PC-3 (cell line): ENCODE results near the gene EXOC4. TPM values are rescaled to one million over a fixed set of nuclear protein-coding genes. Genes with fewer than 3 reads are reported as not detected.

ENCODE experiments used
- ATAC-seq: fragments of 200-7000 bp; cut with Tn5 transposase; 2 replicates; pipeline ENCODE4 v1.9.1; 2020; ENCODE audit warnings: mild to moderate bottlenecking, moderate library complexity
- BruUV-seq: library from RNA; stranded (reverse); fragments of 400-500 nt; replicated peaks from 2 replicates; lab custom pipeline; 2021; lab: Mats Ljungman, UMichigan
- CTCF ChIA-PET: fragments of 300-600 bp; sonication (Branson Sonifier 250); formaldehyde crosslinking; loops from one replicate; lab custom pipeline; 2022; ENCODE audit warnings: antibody characterized with exemption; lab: Charles Lee
- POLR2A ChIA-PET: fragments of 300-600 bp; sonication (Branson Sonifier 250); formaldehyde crosslinking; loops from one replicate; lab custom pipeline; 2022; ENCODE audit warnings: antibody characterized with exemption; ENCODE audit not compliant: unreplicated experiment; lab: Charles Lee
- DNase-seq: peaks from one replicate; pipeline ENCODE4 v3.0.0-alpha.2; 2015
- H2AFZ ChIP-seq: fragments of 300-600 bp; sonication (generic); 2 replicates; pipeline ENCODE4 v1.6.0; 2016; ENCODE audit warnings: antibody characterized with exemption, low read length
- H3F3A ChIP-seq: fragments of 300-600 bp; sonication (generic); one replicate; pipeline ENCODE4 v1.6.0; 2017; ENCODE audit warnings: antibody characterized with exemption, low read length, control low read depth, mild to moderate bottlenecking; ENCODE audit not compliant: unreplicated experiment
- H3K27ac ChIP-seq: fragments of 300-600 bp; sonication (generic); 2 replicates; pipeline ENCODE4 v1.5.1; 2016; ENCODE audit warnings: mild to moderate bottlenecking, low read length
- H3K27me3 ChIP-seq: fragments of 300-600 bp; sonication (generic); 2 replicates; pipeline ENCODE4 v1.6.1; 2016; ENCODE audit warnings: low read length, mixed read lengths
- H3K36me3 ChIP-seq: fragments of 300-600 bp; sonication (generic); 2 replicates; pipeline ENCODE4 v1.6.1; 2016; ENCODE audit warnings: low read depth, mixed run types, low read length, mixed read lengths
- H3K4me1 ChIP-seq: fragments of 300-600 bp; sonication (generic); 2 replicates; pipeline ENCODE4 v1.5.1; 2016; ENCODE audit warnings: low read length; ENCODE audit not compliant: insufficient read depth
- H3K4me2 ChIP-seq: fragments of 300-600 bp; sonication (generic); 2 replicates; pipeline ENCODE4 v1.6.0; 2016; ENCODE audit warnings: low read length
- H3K4me3 ChIP-seq: fragments of 300-600 bp; sonication (generic); 2 replicates; pipeline ENCODE4 v1.5.1; 2016; ENCODE audit warnings: mild to moderate bottlenecking, low read length, mixed read lengths
- H3K79me2 ChIP-seq: fragments of 300-600 bp; sonication (generic); 2 replicates; pipeline ENCODE4 v1.6.1; 2017; ENCODE audit warnings: low read length, mixed read lengths
- H3K9ac ChIP-seq: fragments of 300-600 bp; sonication (generic); 2 replicates; pipeline ENCODE4 v1.6.0; 2016; ENCODE audit warnings: mild to moderate bottlenecking, low read length
- H3K9me2 ChIP-seq: fragments of 300-600 bp; sonication (generic); replicated peaks from 2 replicates; pipeline ENCODE4 v1.6.1; 2016; ENCODE audit warnings: mixed run types, low read length, mixed read lengths
- H3K9me3 ChIP-seq: fragments of 300-600 bp; sonication (generic); 2 replicates; pipeline ENCODE4 v1.6.1; 2016; ENCODE audit warnings: low read length, mixed read lengths
- H4K20me1 ChIP-seq: fragments of 300-600 bp; sonication (generic); 2 replicates; pipeline ENCODE4 v1.6.1; 2016; ENCODE audit warnings: low read length, mixed read lengths
- EZH2 ChIP-seq: fragments of 300-600 bp; sonication (generic); IDR thresholded peaks from one replicate; pipeline ENCODE4 v1.6.1; 2017; ENCODE audit warnings: antibody characterized with exemption, mild to moderate bottlenecking, low read length; ENCODE audit not compliant: unreplicated experiment
- EZH2phosphoT487 ChIP-seq: fragments of 300-600 bp; sonication (generic); IDR thresholded peaks from 2 replicates; pipeline ENCODE4 v1.6.1; 2018; ENCODE audit warnings: mild to moderate bottlenecking, antibody characterized with exemption, low read length, borderline replicate concordance
- intact Hi-C: fragments of 100-400 bp; cut with micrococcal nuclease; formaldehyde crosslinking; loops from 2 replicates; pipeline ENCODE4 v1.9.0; 2023
- total RNA-seq: library from RNA; depleted of rRNA; stranded (reverse); fragments of >200 nt; gene quantifications from 2 replicates; pipeline ENCODE4 v1.2.3, GENCODE V29; 2014
- TF ChIP-seq, protein P1 (sequence below): fragments of 300-600 bp; sonication (generic); conservative IDR thresholded peaks from 2 replicates; pipeline ENCODE4 v1.5.1; 2017; ENCODE audit warnings: antibody characterized with exemption, low read depth, mild to moderate bottlenecking, low read length

The EXOC4 gene
- total RNA-seq, 1 experiment from 2014 or later = 43.5 TPM

DNA sequence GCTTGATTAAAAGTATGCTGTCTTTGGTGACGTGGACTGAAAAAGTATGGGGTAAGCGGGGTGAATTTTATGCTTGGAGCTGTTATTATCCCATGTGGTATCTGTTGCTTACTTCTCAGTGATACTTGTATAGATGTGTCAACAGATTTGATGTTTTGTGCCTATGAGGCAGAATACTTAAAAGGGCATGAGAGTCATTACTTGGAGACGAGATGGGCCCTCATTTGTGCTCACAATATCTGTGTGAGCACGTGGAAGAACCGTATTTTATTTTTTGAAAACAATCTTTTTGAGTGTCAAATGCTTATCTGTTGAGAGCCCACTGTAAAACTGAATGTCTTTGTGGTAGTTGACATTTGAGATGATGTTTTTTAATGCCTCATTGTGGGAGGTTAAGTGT lies 281.9 kb downstream of the EXOC4 start:
- H2AFZ ChIP-seq = no peak overlapping the region
- intact Hi-C loops = no loop called here
- no peak overlapping the region for H3K4me3 ChIP-seq
- H3K4me1 ChIP-seq = no peaks in the 10 kb centered on the region
- H4K20me1 ChIP-seq = no peaks in the 10 kb centered on the region
- BruUV-seq = no TSS peak
- TF ChIP-seq, protein P1, sequence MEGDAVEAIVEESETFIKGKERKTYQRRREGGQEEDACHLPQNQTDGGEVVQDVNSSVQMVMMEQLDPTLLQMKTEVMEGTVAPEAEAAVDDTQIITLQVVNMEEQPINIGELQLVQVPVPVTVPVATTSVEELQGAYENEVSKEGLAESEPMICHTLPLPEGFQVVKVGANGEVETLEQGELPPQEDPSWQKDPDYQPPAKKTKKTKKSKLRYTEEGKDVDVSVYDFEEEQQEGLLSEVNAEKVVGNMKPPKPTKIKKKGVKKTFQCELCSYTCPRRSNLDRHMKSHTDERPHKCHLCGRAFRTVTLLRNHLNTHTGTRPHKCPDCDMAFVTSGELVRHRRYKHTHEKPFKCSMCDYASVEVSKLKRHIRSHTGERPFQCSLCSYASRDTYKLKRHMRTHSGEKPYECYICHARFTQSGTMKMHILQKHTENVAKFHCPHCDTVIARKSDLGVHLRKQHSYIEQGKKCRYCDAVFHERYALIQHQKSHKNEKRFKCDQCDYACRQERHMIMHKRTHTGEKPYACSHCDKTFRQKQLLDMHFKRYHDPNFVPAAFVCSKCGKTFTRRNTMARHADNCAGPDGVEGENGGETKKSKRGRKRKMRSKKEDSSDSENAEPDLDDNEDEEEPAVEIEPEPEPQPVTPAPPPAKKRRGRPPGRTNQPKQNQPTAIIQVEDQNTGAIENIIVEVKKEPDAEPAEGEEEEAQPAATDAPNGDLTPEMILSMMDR = no peak
- TF ChIP-seq EZH2phosphoT487 (no peak), EZH2 (no peak)
- no peaks in the 10 kb centered on the region for H3K9me3 ChIP-seq
- no peak overlapping the region for H3K9ac ChIP-seq
- no peaks in the 10 kb centered on the region for H3K27me3 ChIP-seq
- POLR2A ChIA-PET = no interaction called here
- ATAC-seq (no peak), DNase-seq (no peak)
- H3K9me2 ChIP-seq = no peaks in the 10 kb centered on the region
- H3K27ac ChIP-seq = no peak overlapping the region
- CTCF ChIA-PET = no interaction called here
- H3K4me2 ChIP-seq = no peak overlapping the region
- no peaks in the 10 kb centered on the region for H3K79me2 ChIP-seq
- H3K36me3 ChIP-seq = no peaks in the 10 kb centered on the region
- H3F3A ChIP-seq = no peaks in the 10 kb centered on the region

GRCh38 chr7:133535308-133535707 lies 282.4 kb downstream of the EXOC4 start:
- H3K9me3 ChIP-seq = no peaks in the 10 kb centered on the region
- TF ChIP-seq EZH2phosphoT487 = no peak
- TF ChIP-seq, protein P1 = no peak
- no peak for TF ChIP-seq EZH2
- no peak overlapping the region for H3K4me2 ChIP-seq
- no peaks in the 10 kb centered on the region for H3K27me3 ChIP-seq
- H2AFZ ChIP-seq = no peak overlapping the region
- no peaks in the 10 kb centered on the region for H3F3A ChIP-seq
- intact Hi-C loops = no loop called here
- H3K36me3 ChIP-seq = no peaks in the 10 kb centered on the region
- BruUV-seq = no TSS peak
- no peak overlapping the region for H3K4me3 ChIP-seq
- H3K9me2 ChIP-seq = no peaks in the 10 kb centered on the region
- no peak for ATAC-seq
- no peak overlapping the region for H3K9ac ChIP-seq
- CTCF ChIA-PET = no interaction called here
- DNase-seq = no peak
- no peaks in the 10 kb centered on the region for H4K20me1 ChIP-seq
- POLR2A ChIA-PET = no interaction called here
- H3K27ac ChIP-seq = no peak overlapping the region
- H3K4me1 ChIP-seq = no peaks in the 10 kb centered on the region
- no peaks in the 10 kb centered on the region for H3K79me2 ChIP-seq

- no peak overlapping the region for H3K27ac ChIP-seq
- no peaks in the 10 kb centered on the region for H3K27me3 ChIP-seq
- DNase-seq (no peak), ATAC-seq (no peak)
- no peaks in the 10 kb centered on the region for H3K79me2 ChIP-seq
- H4K20me1 ChIP-seq = no peaks in the 10 kb centered on the region
- H3K9me3 ChIP-seq = no peaks in the 10 kb centered on the region
- no peaks in the 10 kb centered on the region for H3K9me2 ChIP-seq
- no peak overlapping the region for H2AFZ ChIP-seq
- no peaks in the 10 kb centered on the region for H3K36me3 ChIP-seq
- intact Hi-C loops = no loop called here
- POLR2A ChIA-PET = no interaction called here
- no peaks in the 10 kb centered on the region for H3F3A ChIP-seq
- no peak overlapping the region for H3K9ac ChIP-seq
- CTCF ChIA-PET = no interaction called here
- H3K4me3 ChIP-seq = no peak overlapping the region
- BruUV-seq = no TSS peak
- TF ChIP-seq EZH2 = no peak
- TF ChIP-seq, protein P1 = no peak
- TF ChIP-seq EZH2phosphoT487 = no peak
- H3K4me1 ChIP-seq = peaks cover 6% of the 10 kb centered on the region
- H3K4me2 ChIP-seq = no peak overlapping the region
Observed at GRCh38 chr7:133536450-133536849, 283.6 kb downstream of the EXOC4 start.
